LNCAP (cell line): ENCODE measurements around the gene SLC12A5.
A peak's percentile ranks its signal among the peaks of the same experiment; 100 is the strongest.

Source experiments
- TF ChIP-seq, protein P1 (sequence below): fragments of 450-650 bp; IDR thresholded peaks from 2 replicates; pipeline ENCODE4 v1.5.1; 2017; ENCODE audit warnings: mild to moderate bottlenecking

SLC12A5 gene

DNA sequence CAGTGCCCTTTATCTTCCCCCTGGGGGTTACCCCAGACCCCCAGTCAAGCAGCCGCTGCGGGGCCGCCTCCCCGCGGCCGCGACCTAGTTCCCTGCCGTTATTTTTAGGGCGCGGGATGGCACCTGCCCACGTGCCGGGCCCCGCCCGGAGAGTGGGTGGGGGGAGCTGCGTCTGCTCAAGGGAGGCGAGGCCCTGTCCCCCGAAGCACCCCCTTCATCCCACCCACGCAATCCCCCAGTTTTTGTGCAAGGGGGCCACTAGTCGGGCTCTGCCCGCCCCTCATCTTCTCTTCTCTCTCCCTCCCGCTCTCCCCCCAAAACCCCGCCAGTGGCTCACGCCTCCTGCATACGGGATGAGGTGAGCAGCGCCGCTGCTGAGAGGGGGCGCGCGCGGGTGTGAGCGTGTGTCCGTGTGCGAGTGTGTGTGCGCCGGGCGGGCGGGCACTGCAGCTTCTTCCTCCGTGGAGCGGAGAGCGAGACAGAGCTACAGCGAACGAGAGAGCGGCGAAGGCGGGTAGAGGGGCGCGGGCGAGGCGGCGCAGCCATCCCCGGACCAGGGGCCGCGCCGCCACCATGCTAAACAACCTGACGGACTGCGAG is at the start of gene SLC12A5:
Gene SLC12A5, plus strand, starts transcription at position 444 of the 600 bp plus-strand sequence. Its CDS starts 130 bp downstream, at position 574.
- TF ChIP-seq, protein P1, sequence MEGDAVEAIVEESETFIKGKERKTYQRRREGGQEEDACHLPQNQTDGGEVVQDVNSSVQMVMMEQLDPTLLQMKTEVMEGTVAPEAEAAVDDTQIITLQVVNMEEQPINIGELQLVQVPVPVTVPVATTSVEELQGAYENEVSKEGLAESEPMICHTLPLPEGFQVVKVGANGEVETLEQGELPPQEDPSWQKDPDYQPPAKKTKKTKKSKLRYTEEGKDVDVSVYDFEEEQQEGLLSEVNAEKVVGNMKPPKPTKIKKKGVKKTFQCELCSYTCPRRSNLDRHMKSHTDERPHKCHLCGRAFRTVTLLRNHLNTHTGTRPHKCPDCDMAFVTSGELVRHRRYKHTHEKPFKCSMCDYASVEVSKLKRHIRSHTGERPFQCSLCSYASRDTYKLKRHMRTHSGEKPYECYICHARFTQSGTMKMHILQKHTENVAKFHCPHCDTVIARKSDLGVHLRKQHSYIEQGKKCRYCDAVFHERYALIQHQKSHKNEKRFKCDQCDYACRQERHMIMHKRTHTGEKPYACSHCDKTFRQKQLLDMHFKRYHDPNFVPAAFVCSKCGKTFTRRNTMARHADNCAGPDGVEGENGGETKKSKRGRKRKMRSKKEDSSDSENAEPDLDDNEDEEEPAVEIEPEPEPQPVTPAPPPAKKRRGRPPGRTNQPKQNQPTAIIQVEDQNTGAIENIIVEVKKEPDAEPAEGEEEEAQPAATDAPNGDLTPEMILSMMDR = no peak

DNA sequence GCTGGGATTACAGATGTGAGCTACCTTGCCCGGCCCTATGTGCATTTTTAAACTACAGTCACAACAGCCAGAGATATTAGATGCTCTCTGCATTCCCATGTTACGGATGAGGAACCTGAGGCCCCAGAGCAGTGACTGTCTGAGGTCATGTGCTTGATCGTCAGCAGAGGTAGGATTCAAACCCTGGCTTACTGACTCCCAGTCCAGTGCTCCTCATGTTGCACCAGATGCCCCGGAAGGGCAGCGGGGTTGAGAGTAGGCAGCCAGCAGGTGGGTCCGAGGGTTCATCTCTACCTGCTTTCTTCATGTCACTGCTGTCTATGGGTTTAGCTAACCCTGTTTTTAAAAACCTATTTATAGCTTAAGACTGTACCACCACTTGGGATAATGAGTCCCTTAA is 47.8 kb upstream of the SLC12A5 start:
- TF ChIP-seq, protein P1 = no peak

DNA sequence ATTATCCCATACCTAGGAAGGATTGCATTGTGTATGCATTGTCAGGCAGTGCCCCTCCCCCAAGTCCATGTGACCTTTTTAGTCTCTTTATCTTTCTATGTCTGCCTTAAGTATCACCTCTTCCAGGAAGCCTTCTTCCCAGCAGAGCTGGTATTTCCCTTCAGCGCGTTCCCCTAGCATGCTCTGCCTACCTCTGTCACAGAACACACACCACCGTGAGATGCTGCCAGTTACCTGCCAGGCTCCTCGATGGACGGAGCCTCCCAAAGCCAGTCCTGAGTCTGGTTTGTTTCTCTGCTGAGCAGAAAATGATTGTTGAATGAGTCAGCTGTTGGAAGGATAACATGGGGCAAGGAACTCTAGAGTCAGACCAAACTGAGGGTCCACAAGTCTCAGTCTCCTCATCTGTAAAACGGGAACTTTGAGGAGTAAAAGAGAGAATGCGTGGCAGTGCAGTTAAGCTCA is 45.7 kb upstream of the SLC12A5 start:
- TF ChIP-seq, protein P1 = no peak

DNA sequence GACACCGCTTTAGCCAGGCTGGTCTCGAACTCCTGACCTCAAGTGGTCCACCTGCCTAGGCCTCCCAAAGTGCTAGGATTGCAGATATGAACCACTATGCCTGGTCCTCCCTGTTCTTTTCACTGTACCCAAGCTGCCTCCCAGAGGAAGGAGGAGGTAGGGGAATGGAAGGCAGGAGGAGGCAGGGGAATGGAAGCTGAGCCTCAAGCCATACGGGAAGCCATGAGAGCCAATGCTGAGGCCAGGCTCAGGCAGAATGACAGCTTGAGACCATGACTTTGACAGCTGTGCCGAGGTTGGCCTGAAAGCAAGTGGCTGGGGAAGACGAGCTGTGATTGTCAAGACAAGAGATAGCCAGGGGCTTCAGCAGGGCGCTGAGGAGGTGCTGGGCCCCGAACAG is 43.4 kb upstream of the SLC12A5 start:
- TF ChIP-seq, protein P1 = no peak

DNA sequence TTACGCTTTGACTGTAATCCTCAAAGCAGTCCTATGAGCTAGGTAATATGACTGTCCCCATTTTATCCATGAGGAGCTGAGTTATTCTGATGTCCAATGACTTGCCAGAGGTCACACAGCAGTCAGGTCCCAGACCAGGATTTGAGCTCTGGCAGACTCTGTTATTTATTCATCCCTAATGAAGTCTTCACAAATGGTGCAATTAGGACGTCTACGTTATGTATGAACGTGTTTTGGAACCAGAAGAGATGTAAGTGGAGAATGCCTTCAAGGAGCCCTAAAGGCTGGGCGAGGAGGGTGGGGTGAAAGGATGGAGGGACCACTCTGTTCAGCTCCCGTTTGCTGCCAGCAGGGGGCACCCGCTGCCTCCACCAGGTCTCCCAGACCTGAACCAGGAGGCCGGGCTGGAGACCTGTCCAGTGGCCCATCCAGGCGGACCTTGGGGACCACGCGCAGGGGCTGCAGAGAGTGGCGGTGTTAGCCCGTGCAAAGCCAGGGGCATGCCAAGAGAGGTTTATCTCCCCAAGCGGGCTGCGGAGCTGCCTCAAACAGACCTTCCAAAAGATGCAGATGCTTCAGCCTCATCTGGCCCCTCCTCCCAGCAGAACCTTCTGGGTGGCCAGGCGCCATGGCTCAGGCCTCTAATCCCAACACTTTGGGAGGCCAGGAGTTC is 41.8 kb upstream of the SLC12A5 start:
- TF ChIP-seq, protein P1 = peak; percentile 91

DNA sequence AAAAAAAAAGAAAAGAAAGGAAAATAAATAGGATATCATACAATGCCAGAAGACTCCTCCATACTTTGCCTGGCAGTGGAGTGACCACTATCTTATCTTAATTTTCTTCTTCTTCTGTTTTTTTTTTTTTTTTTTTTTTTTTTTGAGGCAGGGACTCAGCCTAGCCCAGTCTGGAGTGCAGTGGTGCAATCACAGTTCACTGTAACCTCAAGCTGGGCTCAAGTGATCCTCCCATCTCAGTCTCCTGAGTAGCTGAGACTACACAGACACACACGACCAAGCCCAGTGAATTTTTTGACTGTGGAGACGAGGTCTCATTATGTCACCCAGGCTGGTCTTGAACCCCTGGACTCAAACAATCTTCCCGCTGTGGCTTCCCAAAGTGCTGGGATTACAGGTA is 37.4 kb upstream of the SLC12A5 start:
- TF ChIP-seq, protein P1 = no peak

DNA sequence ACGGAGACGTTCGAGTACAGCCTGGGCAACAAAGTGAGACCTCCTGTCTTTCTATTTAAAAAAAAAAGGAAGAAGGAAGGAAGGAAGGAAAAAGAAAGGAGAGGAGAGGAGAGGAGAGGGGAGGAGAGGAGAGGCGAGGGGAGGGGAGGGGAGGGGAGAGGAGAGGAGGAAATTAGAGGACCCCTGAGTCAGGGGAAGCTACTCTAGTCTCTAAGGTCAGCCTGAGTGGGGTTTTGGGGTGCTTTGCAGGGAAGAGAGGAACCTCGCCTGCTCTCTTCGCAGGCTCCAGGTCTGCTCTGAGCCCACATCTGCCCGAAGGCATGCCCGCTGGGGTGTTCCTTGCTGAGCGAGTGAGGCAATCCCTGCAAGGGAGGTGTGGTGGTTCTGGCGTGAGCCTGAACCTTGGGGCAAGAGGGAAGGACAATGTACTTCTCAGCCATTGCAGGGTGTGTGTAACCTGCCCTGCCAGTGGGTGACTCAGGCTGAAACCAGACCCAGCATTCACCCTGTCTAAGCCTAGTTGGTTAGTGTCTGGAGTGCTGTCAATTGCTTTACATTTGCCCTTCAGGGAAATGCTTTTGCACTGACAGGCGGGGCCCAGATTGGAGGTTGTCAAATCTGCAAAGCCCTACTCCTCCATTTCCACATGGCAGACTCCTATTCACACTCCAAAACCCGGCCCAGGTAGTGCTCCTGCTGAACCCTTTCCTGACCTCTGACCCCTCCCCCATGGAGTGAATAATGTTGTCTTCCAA is 35.6 kb upstream of the SLC12A5 start:
- TF ChIP-seq, protein P1 = no peak
